Stimulated activated CD4-positive, alpha-beta T cell treated with anti-CD3 and anti-CD28 coated beads, Interleukin-2, amount 100 ng/mL, for 48 hours (primary cell): Measurements from ENCODE around the gene TMEM164.

Experiments used
- DNase-seq, 2 donors: peaks; one replicate each; pipeline ENCODE4 v3.0.0-alpha.2; 2020

Gene TMEM164

GRCh38 chrX:110173192-110174175, 170.6 kb downstream of the TMEM164 start:
- no peak for DNase-seq

- no peak for DNase-seq
Observed at GRCh38 chrX:110175146-110175545, 172.2 kb downstream of the TMEM164 start.

- DNase-seq: no peak
Observed at GRCh38 chrX:110175696-110176095, 172.8 kb downstream of the TMEM164 start.

GRCh38 chrX:110178179-110178865, 175.4 kb downstream of the TMEM164 start:
- DNase-seq: no peak

- DNase-seq: no peak
Observed at GRCh38 chrX:110180176-110180927, 177.4 kb downstream of the TMEM164 start.

- no peak for DNase-seq
Observed at GRCh38 chrX:110180928-110181310, 178.0 kb downstream of the TMEM164 start.

- DNase-seq: no peak
Observed at GRCh38 chrX:110181459-110182137, 178.7 kb downstream of the TMEM164 start.

GRCh38 chrX:110182362-110182761, 179.4 kb downstream of the TMEM164 start:
- DNase-seq: no peak

- DNase-seq: no peak
Observed at GRCh38 chrX:110182865-110183264, 180.0 kb downstream of the TMEM164 start.

GRCh38 chrX:110183314-110183713, 180.4 kb downstream of the TMEM164 start:
- no peak for DNase-seq

- no peak for DNase-seq
Observed at GRCh38 chrX:110188701-110189558, 186.0 kb downstream of the TMEM164 start.

GRCh38 chrX:110192516-110192915, 189.6 kb downstream of the TMEM164 start:
- DNase-seq: no peak

GRCh38 chrX:110194977-110195376, 192.1 kb downstream of the TMEM164 start:
- DNase-seq: no peak

- DNase-seq: no peak
Observed at GRCh38 chrX:110201799-110202198, 198.9 kb downstream of the TMEM164 start.

- no peak for DNase-seq
Observed at GRCh38 chrX:110204986-110205385, 202.1 kb downstream of the TMEM164 start.

GRCh38 chrX:110208092-110208491, 205.2 kb downstream of the TMEM164 start:
- no peak for DNase-seq

- no peak for DNase-seq
Observed at GRCh38 chrX:110210417-110211139, 207.7 kb downstream of the TMEM164 start.

GRCh38 chrX:110211340-110211739, 208.4 kb downstream of the TMEM164 start:
- no peak for DNase-seq

- no peak for DNase-seq
Observed at GRCh38 chrX:110212299-110212698, 209.4 kb downstream of the TMEM164 start.

GRCh38 chrX:110213183-110213582, 210.3 kb downstream of the TMEM164 start:
- no peak for DNase-seq

- DNase-seq: no peak
Observed at GRCh38 chrX:110214684-110215083, 211.8 kb downstream of the TMEM164 start.
